Epithelial cell of esophagus (primary cell): ENCODE data around the gene CD79A.

Experiments used
- DNase-seq: peaks from one replicate; pipeline ENCODE4 v3.0.0; 2010; ENCODE audit warnings: low read depth
- H3K4me3 ChIP-seq: 2 replicates; pipeline ENCODE4 v1.5.1; 2011; ENCODE audit warnings: mild to moderate bottlenecking, low read length, control low read depth
- TF ChIP-seq, protein P1 (sequence below): IDR thresholded peaks from 2 replicates; pipeline ENCODE4 v1.5.1; 2011; ENCODE audit warnings: low read depth, mild to moderate bottlenecking, low read length, control low read depth, inconsistent platforms; ENCODE audit not compliant: insufficient read depth; ENCODE audit errors: missing control alignments

The CD79A gene

DNA sequence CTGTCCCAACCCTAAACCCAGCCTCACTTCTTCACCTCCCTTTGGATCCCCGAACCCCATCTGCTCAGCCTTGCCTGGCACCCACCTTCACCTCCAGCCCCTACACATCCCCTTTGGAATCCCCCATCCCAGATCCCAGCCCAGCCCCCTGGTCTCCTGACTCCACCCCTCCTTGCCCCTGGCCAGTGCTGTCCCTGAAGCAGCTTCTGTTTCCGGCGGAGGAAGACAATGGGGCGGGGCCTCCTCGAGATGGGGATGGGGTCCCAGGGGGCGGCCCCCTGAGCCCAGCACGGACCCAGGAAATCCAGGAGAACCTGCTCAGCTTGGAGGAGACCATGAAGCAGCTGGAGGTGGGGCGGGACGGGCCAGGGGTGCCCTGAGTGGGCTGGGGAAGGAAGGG is 29.2 kb downstream of the CD79A start:
- TF ChIP-seq, protein P1, sequence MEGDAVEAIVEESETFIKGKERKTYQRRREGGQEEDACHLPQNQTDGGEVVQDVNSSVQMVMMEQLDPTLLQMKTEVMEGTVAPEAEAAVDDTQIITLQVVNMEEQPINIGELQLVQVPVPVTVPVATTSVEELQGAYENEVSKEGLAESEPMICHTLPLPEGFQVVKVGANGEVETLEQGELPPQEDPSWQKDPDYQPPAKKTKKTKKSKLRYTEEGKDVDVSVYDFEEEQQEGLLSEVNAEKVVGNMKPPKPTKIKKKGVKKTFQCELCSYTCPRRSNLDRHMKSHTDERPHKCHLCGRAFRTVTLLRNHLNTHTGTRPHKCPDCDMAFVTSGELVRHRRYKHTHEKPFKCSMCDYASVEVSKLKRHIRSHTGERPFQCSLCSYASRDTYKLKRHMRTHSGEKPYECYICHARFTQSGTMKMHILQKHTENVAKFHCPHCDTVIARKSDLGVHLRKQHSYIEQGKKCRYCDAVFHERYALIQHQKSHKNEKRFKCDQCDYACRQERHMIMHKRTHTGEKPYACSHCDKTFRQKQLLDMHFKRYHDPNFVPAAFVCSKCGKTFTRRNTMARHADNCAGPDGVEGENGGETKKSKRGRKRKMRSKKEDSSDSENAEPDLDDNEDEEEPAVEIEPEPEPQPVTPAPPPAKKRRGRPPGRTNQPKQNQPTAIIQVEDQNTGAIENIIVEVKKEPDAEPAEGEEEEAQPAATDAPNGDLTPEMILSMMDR = no peak
- no peak for DNase-seq
- no peak overlapping the region for H3K4me3 ChIP-seq

DNA sequence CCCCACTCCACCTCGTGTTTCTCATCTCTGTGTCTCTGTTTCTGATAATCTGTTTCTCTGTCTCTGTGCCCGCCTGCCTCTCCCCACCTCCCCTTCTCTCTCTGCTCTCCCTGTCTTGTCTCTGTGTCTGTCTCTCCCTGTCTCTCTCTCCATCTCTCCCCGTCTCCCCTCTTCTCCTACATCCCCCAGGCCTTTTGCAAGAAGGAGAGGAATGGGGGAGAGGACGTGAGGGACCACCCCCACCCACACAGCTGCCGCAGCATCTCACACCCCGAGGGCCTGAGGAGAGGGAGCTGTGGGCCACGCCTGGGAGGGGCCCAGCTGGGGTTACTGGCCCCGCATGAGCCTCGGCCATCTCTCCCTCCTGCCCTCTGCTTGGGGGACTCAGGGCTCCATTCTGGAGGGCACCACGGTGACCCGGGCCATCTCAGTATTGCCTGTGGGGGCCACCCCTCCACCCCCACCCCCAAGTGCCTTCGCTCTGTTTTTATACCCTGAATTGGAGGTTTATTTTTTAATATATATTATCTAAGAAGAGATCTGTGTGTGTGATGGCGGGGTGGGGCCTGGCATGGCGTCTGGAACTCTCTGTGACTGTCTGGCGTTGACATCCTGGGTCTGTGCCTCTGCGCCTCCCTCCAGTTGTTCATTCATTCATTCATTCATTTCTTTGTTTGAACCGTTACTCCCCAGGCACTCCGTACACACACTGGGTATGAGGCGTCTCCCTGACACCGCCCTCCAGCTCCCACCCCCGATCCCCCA is 30.0 kb downstream of the CD79A start:
- no peak overlapping the region for H3K4me3 ChIP-seq
- TF ChIP-seq, protein P1 = no peak
- no peak for DNase-seq

DNA sequence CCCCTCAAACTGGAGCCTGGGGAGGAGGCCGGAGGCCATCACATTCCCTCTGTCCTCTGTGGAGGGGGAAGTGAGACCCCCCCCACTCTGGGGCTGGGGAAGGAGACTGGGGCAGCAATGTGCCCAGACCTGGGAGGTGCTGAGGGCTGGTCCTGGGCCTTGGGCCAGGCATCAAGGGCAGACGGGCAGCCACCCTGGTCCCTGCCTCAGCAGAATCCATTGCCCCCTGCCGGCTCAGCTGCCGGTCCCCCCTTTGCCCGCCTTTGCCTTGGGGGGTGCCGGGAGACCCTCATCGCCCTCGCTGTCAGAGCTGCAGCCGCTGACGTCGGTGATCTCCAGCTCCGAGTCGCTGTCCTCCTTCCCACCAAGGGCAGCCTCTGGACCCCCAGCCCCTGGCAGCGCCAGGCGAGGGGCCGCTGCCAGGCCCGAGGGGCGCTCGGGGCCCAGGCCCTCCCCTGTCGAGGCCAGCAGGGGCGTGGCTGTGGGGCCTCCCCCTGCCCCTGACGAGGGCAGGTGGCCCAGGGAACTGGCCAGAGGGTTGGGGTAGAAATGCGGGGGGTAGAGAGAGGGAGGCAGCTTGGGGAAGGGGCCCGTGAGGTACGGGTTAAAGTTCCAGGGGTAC is 31.0 kb downstream of the CD79A start:
- no peak for DNase-seq
- TF ChIP-seq, protein P1 = no peak
- H3K4me3 ChIP-seq = no peak overlapping the region

DNA sequence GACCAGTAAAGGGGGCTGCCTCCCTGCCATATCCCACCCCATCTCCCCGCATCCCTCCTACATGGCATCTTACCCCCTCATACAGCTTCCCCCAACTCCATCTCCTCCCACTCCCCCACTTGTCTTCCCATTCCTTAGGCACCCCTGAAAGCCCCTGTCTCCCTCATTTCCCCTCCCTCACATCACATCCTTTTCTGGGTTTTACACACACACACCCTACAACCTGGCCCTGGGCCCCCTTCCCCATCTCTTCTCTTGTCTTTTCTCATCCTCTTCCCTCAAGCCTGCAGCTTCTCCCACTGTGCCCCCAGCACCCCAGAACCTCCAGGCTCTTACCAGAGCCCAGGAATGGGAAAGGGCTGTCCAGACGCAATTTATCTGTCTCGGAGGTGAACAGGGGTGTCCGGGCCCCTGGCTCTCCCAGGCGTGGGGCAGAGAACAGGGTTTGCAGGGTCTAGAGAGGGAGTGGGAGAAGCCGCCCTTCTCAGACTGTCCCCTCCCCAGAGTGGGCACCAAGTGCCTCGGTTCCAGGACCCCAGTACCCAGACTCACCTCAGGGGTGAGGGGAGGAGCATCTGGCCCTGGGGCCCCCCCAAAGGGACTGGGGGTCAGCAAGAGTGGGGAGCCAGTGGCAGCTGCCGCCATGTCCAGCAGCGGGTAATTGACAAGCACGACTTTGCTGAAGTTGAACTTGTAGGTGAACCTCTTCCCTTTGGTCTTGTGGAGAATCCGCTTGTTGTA is 31.8 kb downstream of the CD79A start:
- TF ChIP-seq, protein P1 = no peak
- no peak overlapping the region for H3K4me3 ChIP-seq
- DNase-seq = no peak

DNA sequence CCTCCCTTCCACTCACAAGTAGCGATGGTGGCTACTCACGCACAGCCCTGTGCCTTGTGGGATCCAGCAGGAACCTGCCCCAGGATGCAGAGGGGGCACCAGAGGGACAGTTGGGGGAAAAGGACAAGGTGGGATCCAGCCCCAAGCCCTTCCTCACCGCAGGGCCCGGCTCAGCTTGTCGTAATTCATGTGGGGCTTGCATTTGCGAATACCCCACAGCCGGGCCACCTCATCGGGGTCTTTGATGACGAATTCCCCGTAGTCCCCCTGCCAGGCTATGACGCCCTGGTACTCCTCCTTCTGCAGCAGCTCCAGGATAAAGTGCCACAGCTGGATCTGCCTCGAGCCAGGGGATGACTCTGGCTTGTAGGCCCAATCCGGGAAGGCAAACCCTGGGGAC is 32.6 kb downstream of the CD79A start:
- TF ChIP-seq, protein P1 = no peak
- no peak for DNase-seq
- H3K4me3 ChIP-seq = no peak overlapping the region

DNA sequence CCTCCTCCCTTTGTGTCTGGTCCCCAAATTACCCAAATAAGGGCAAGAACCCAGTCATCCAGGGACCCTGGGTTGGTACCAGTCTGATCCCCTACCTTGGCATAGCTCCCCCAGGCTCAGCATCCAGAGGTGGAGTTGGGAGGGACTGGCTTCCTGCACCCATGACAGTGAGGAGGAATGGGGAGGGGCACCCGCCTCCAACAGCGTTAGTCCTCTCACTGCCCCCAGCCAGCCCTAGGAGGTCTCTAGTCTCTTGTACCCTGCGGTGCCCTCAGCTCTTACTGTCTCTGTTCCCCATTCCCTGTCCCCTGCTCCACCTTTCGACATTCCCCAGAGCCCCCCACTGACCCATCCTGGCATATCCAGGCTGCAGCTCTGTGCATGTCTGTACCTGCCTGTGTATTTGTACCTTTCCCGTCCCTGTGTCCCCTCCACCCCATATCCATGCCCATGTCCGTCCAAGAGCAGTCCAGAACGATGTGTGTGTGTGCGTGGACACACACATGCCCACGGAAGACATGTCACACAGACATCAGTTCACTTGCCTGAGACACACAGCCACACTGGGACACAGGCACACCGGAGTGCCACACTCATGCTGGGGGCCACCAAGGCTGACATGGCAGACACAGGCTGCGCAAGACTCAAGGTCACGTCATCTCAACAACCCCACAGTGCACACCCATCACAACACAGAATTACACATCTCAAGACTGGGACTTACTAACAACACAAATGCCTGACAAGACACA is 33.3 kb downstream of the CD79A start:
- TF ChIP-seq, protein P1 = no peak
- H3K4me3 ChIP-seq = no peak overlapping the region
- DNase-seq = no peak
